ENCODE measurements around the gene MREG.

Gene MREG

GRCh38 chr2:215906458-215906857 is 106.9 kb downstream of the MREG start:
- H3K36me3 ChIP-seq (ENCODE audit: insufficient read depth, insufficient read length, low read length), result no peaks in the 10 kb centered on the region
- H3K9ac ChIP-seq (ENCODE audit: insufficient read length, low read depth), result no peak overlapping the region
- peaks cover 5% of the 10 kb centered on the region; the same call in 1 of the 2 replicates for H3K9me3 ChIP-seq (ENCODE audit: insufficient read depth, low read length)
- no peaks in the 10 kb centered on the region for H3K27me3 ChIP-seq (ENCODE audit: insufficient read depth, insufficient read length)
- TF ChIP-seq ZNF274 (IDR thresholded peaks at IDR 0.05; ENCODE audit: low read depth, low read length) (no peak), YY1 (IDR thresholded peaks at IDR 0.05; ENCODE audit: insufficient read depth, insufficient read length) (no peak), SUZ12 (IDR thresholded peaks at IDR 0.05; ENCODE audit: extremely low read depth, insufficient read depth, insufficient read length) (no peak)
- no peak for DNase-seq (ENCODE audit: low read depth, low spot score)
- no peak overlapping the region for H3K4me3 ChIP-seq (ENCODE audit: insufficient read length, low read depth)
- no peaks in the 10 kb centered on the region for H3K4me1 ChIP-seq (ENCODE audit: insufficient read depth, insufficient read length)

- Histone ChIP-seq H3K9ac (ENCODE audit: insufficient read length, low read depth) (no peak overlapping the region), H3K4me1 (ENCODE audit: insufficient read depth, insufficient read length) (no peaks in the 10 kb centered on the region), H3K4me3 (ENCODE audit: insufficient read length, low read depth) (no peak overlapping the region), H3K36me3 (ENCODE audit: insufficient read depth, insufficient read length, low read length) (no peaks in the 10 kb centered on the region), H3K27me3 (ENCODE audit: insufficient read depth, insufficient read length) (no peaks in the 10 kb centered on the region), H3K9me3 (ENCODE audit: insufficient read depth, low read length) (no peaks in the 10 kb centered on the region; the same call in 1 of the 2 replicates)
- DNase-seq (ENCODE audit: low read depth, low spot score), result no peak
- no peak for TF ChIP-seq ZNF274 (IDR thresholded peaks at IDR 0.05; ENCODE audit: low read depth, low read length)
- no peak for TF ChIP-seq SUZ12 (IDR thresholded peaks at IDR 0.05; ENCODE audit: extremely low read depth, insufficient read depth, insufficient read length)
- TF ChIP-seq YY1 (IDR thresholded peaks at IDR 0.05; ENCODE audit: insufficient read depth, insufficient read length), result no peak
Measured at GRCh38 chr2:215905691-215906090, 107.7 kb downstream of the MREG start.

- H3K27me3 ChIP-seq (ENCODE audit: insufficient read depth, insufficient read length), result no peaks in the 10 kb centered on the region
- TF ChIP-seq SUZ12 (IDR thresholded peaks at IDR 0.05; ENCODE audit: extremely low read depth, insufficient read depth, insufficient read length) (no peak), YY1 (IDR thresholded peaks at IDR 0.05; ENCODE audit: insufficient read depth, insufficient read length) (no peak), ZNF274 (IDR thresholded peaks at IDR 0.05; ENCODE audit: low read depth, low read length) (no peak)
- no peak for DNase-seq (ENCODE audit: low read depth, low spot score)
- H3K9ac ChIP-seq (ENCODE audit: insufficient read length, low read depth), result no peak overlapping the region
- no peak overlapping the region for H3K4me3 ChIP-seq (ENCODE audit: insufficient read length, low read depth)
- H3K9me3 ChIP-seq (ENCODE audit: insufficient read depth, low read length), result no peaks in the 10 kb centered on the region
- no peaks in the 10 kb centered on the region for H3K4me1 ChIP-seq (ENCODE audit: insufficient read depth, insufficient read length)
- no peaks in the 10 kb centered on the region for H3K36me3 ChIP-seq (ENCODE audit: insufficient read depth, insufficient read length, low read length)
Measured at GRCh38 chr2:215904101-215904500, 109.2 kb downstream of the MREG start.

GRCh38 chr2:215903203-215903602 is 110.1 kb downstream of the MREG start:
- no peaks in the 10 kb centered on the region for H3K4me1 ChIP-seq (ENCODE audit: insufficient read depth, insufficient read length)
- no peak for DNase-seq (ENCODE audit: low read depth, low spot score)
- H3K27me3 ChIP-seq (ENCODE audit: insufficient read depth, insufficient read length), result no peaks in the 10 kb centered on the region
- no peak overlapping the region for H3K4me3 ChIP-seq (ENCODE audit: insufficient read length, low read depth)
- no peak for TF ChIP-seq SUZ12 (IDR thresholded peaks at IDR 0.05; ENCODE audit: extremely low read depth, insufficient read depth, insufficient read length)
- TF ChIP-seq YY1 (IDR thresholded peaks at IDR 0.05; ENCODE audit: insufficient read depth, insufficient read length), result no peak
- no peak for TF ChIP-seq ZNF274 (IDR thresholded peaks at IDR 0.05; ENCODE audit: low read depth, low read length)
- no peaks in the 10 kb centered on the region for H3K36me3 ChIP-seq (ENCODE audit: insufficient read depth, insufficient read length, low read length)
- no peaks in the 10 kb centered on the region for H3K9me3 ChIP-seq (ENCODE audit: insufficient read depth, low read length)
- H3K9ac ChIP-seq (ENCODE audit: insufficient read length, low read depth), result no peak overlapping the region

GRCh38 chr2:215901796-215902195 is 111.6 kb downstream of the MREG start:
- TF ChIP-seq SUZ12 (IDR thresholded peaks at IDR 0.05; ENCODE audit: extremely low read depth, insufficient read depth, insufficient read length), result no peak
- no peak for TF ChIP-seq ZNF274 (IDR thresholded peaks at IDR 0.05; ENCODE audit: low read depth, low read length)
- no peak for TF ChIP-seq YY1 (IDR thresholded peaks at IDR 0.05; ENCODE audit: insufficient read depth, insufficient read length)

GRCh38 chr2:215900843-215901242 is 112.5 kb downstream of the MREG start:
- Histone ChIP-seq H3K36me3 (ENCODE audit: insufficient read depth, insufficient read length, low read length) (no peaks in the 10 kb centered on the region), H3K4me3 (ENCODE audit: insufficient read length, low read depth) (no peak overlapping the region), H3K9me3 (ENCODE audit: insufficient read depth, low read length) (peaks cover 7% of the 10 kb centered on the region; the same call in 1 of the 2 replicates), H3K4me1 (ENCODE audit: insufficient read depth, insufficient read length) (no peaks in the 10 kb centered on the region), H3K9ac (ENCODE audit: insufficient read length, low read depth) (no peak overlapping the region), H3K27me3 (ENCODE audit: insufficient read depth, insufficient read length) (no peaks in the 10 kb centered on the region)
- TF ChIP-seq ZNF274 (IDR thresholded peaks at IDR 0.05; ENCODE audit: low read depth, low read length), result no peak
- no peak for TF ChIP-seq YY1 (IDR thresholded peaks at IDR 0.05; ENCODE audit: insufficient read depth, insufficient read length)
- no peak for DNase-seq (ENCODE audit: low read depth, low spot score)

More at GRCh38 chr2:215901796-215902195, 111.6 kb downstream of the MREG start:
- Histone ChIP-seq H3K36me3 (ENCODE audit: insufficient read depth, insufficient read length, low read length) (no peaks in the 10 kb centered on the region), H3K9me3 (ENCODE audit: insufficient read depth, low read length) (no peaks in the 10 kb centered on the region), H3K4me1 (ENCODE audit: insufficient read depth, insufficient read length) (no peaks in the 10 kb centered on the region), H3K9ac (ENCODE audit: insufficient read length, low read depth) (no peak overlapping the region), H3K27me3 (ENCODE audit: insufficient read depth, insufficient read length) (no peaks in the 10 kb centered on the region), H3K4me3 (ENCODE audit: insufficient read length, low read depth) (no peak overlapping the region)
- DNase-seq (ENCODE audit: low read depth, low spot score), result no peak

- no peak overlapping the region for H3K4me3 ChIP-seq (ENCODE audit: insufficient read length, low read depth)
- H3K36me3 ChIP-seq (ENCODE audit: insufficient read depth, insufficient read length, low read length), result no peaks in the 10 kb centered on the region
- no peak overlapping the region for H3K9ac ChIP-seq (ENCODE audit: insufficient read length, low read depth)
- no peaks in the 10 kb centered on the region for H3K4me1 ChIP-seq (ENCODE audit: insufficient read depth, insufficient read length)
- DNase-seq (ENCODE audit: low read depth, low spot score), result no peak
- TF ChIP-seq ZNF274 (IDR thresholded peaks at IDR 0.05; ENCODE audit: low read depth, low read length) (no peak), SUZ12 (IDR thresholded peaks at IDR 0.05; ENCODE audit: extremely low read depth, insufficient read depth, insufficient read length) (no peak), YY1 (IDR thresholded peaks at IDR 0.05; ENCODE audit: insufficient read depth, insufficient read length) (no peak)
- H3K27me3 ChIP-seq (ENCODE audit: insufficient read depth, insufficient read length), result no peaks in the 10 kb centered on the region
- peaks cover 7% of the 10 kb centered on the region; the same call in 1 of the 2 replicates for H3K9me3 ChIP-seq (ENCODE audit: insufficient read depth, low read length)
Measured at GRCh38 chr2:215900203-215900611, 113.1 kb downstream of the MREG start.

Data from NT2/D1 (cell line).